GM23338 (cell line): ENCODE results near the gene TLCD4. TPM values are rescaled to one million over a fixed set of nuclear protein-coding genes. Genes with fewer than 3 reads are reported as not detected.
A peak's percentile ranks its signal among the peaks of the same experiment; 100 is the strongest.

Experiments used
- ATAC-seq: fragments of 200-7000 bp; cut with Tn5 transposase; 3 replicates; pipeline ENCODE4 v1.9.1; 2020
- DNase-seq: peaks from one replicate; pipeline ENCODE4 v3.0.0-alpha.2; 2015; ENCODE audit warnings: low spot score
- H2AFZ ChIP-seq: fragments of 200-600 bp; sonication (generic); 2 replicates; pipeline ENCODE4 v1.8.0; 2016; ENCODE audit warnings: antibody characterized with exemption, mild to moderate bottlenecking, moderate library complexity
- H3F3A ChIP-seq: fragments of 200-600 bp; sonication (generic); replicated peaks from 2 replicates; pipeline ENCODE4 v1.8.0; 2017; ENCODE audit warnings: antibody characterized with exemption, mixed run types, low read depth
- H3K27ac ChIP-seq: fragments of 200-600 bp; sonication (generic); 2 replicates; pipeline ENCODE4 v1.6.1; 2016; ENCODE audit warnings: low read depth
- H3K27me3 ChIP-seq: fragments of 200-600 bp; sonication (generic); 2 replicates; pipeline ENCODE4 v1.8.0; 2016; ENCODE audit warnings: mild to moderate bottlenecking, mixed run types, moderate library complexity; ENCODE audit not compliant: insufficient read depth
- H3K36me3 ChIP-seq: fragments of 200-600 bp; sonication (generic); 2 replicates; pipeline ENCODE4 v1.8.0; 2016; ENCODE audit warnings: mild to moderate bottlenecking; ENCODE audit not compliant: insufficient read depth
- H3K4me1 ChIP-seq: fragments of 200-600 bp; sonication (generic); 2 replicates; pipeline ENCODE4 v1.8.0; 2016; ENCODE audit warnings: mild to moderate bottlenecking, moderate library complexity; ENCODE audit not compliant: insufficient read depth
- H3K4me2 ChIP-seq: fragments of 200-600 bp; sonication (generic); 2 replicates; pipeline ENCODE4 v1.7.1; 2017; ENCODE audit warnings: mixed run types
- H3K4me3 ChIP-seq: fragments of 200-600 bp; sonication (generic); 2 replicates; pipeline ENCODE4 v1.6.1; 2016; ENCODE audit warnings: mixed run types
- H3K79me2 ChIP-seq: fragments of 200-600 bp; sonication (generic); replicated peaks from 2 replicates; pipeline ENCODE4 v1.8.0; 2017; ENCODE audit warnings: mild to moderate bottlenecking; ENCODE audit not compliant: insufficient read depth
- H3K9me2 ChIP-seq: fragments of 200-600 bp; sonication (generic); 2 replicates; pipeline ENCODE4 v1.8.0; 2017; ENCODE audit not compliant: insufficient read depth
- H4K20me1 ChIP-seq: fragments of 200-600 bp; sonication (generic); replicated peaks from 2 replicates; pipeline ENCODE4 v1.8.0; 2017; ENCODE audit warnings: mild to moderate bottlenecking; ENCODE audit not compliant: insufficient read depth
- H3K27ac Mint-ChIP-seq: 2 replicates; pipeline ENCODE4 v1.8.0; 2020; ENCODE audit warnings: inconsistent platforms, mild to moderate bottlenecking, moderate library complexity, mixed read lengths
- H3K27me3 Mint-ChIP-seq: 3 replicates; pipeline ENCODE4 v1.8.0; 2022; ENCODE audit warnings: low read depth, mild to moderate bottlenecking, moderate library complexity, mixed read lengths, inconsistent platforms; ENCODE audit not compliant: insufficient read depth, poor library complexity
- H3K36me3 Mint-ChIP-seq: 3 replicates; pipeline ENCODE4 v1.8.0; 2021; ENCODE audit warnings: low read depth, mild to moderate bottlenecking, inconsistent platforms, moderate library complexity, mixed read lengths
- H3K4me1 Mint-ChIP-seq: 3 replicates; pipeline ENCODE4 v1.8.0; 2020; ENCODE audit warnings: mild to moderate bottlenecking, inconsistent platforms, mixed read lengths
- H3K4me3 Mint-ChIP-seq: 3 replicates; pipeline ENCODE4 v1.8.0; 2021; ENCODE audit warnings: moderate library complexity, mild to moderate bottlenecking, inconsistent platforms, mixed read lengths
- H3K9me3 Mint-ChIP-seq: 3 replicates; pipeline ENCODE4 v1.8.0; 2020; ENCODE audit warnings: moderate library complexity, mild to moderate bottlenecking, inconsistent platforms, mixed read lengths
- CREB1 ChIP-seq: fragments of 250-450 bp; sonication (Bioruptor Pico); IDR thresholded peaks from 2 replicates; pipeline ENCODE4 v1.5.0; 2020; ENCODE audit warnings: low read depth, mild to moderate bottlenecking, moderate library complexity
- EZH2 ChIP-seq: fragments of 200-600 bp; sonication (generic); IDR thresholded peaks from one replicate; pipeline ENCODE4 v1.8.0; 2017; ENCODE audit warnings: antibody characterized with exemption, mild to moderate bottlenecking, low read depth; ENCODE audit not compliant: unreplicated experiment
- EZH2phosphoT487 ChIP-seq: fragments of 200-600 bp; sonication (generic); IDR thresholded peaks from one replicate; pipeline ENCODE4 v1.8.1; 2018; ENCODE audit warnings: antibody characterized with exemption; ENCODE audit not compliant: unreplicated experiment
- JUNB ChIP-seq: IDR thresholded peaks from one replicate; pipeline ENCODE4 v1.6.1; 2016; ENCODE audit warnings: antibody characterized with exemption; ENCODE audit not compliant: unreplicated experiment
- NANOG ChIP-seq: IDR thresholded peaks from 2 replicates; pipeline ENCODE4 v1.6.1; 2016; ENCODE audit warnings: antibody characterized with exemption, borderline replicate concordance
- POLR2AphosphoS5 ChIP-seq: IDR thresholded peaks from 2 replicates; pipeline ENCODE4 v1.6.1; 2016; ENCODE audit warnings: antibody characterized with exemption, low read depth
- STAT1 ChIP-seq: IDR thresholded peaks from one replicate; pipeline ENCODE4 v1.6.1; 2016; ENCODE audit warnings: antibody characterized with exemption; ENCODE audit not compliant: unreplicated experiment
- ZNF114 ChIP-seq: fragments of 250-450 bp; sonication (Bioruptor Pico); IDR thresholded peaks from 2 replicates; pipeline ENCODE4 v1.5.0; 2020; ENCODE audit warnings: mild to moderate bottlenecking, moderate library complexity
- ZNF331 ChIP-seq: fragments of 250-450 bp; sonication (Bioruptor Pico); IDR thresholded peaks from 2 replicates; pipeline ENCODE4 v1.5.0; 2020; ENCODE audit warnings: low read depth, mild to moderate bottlenecking, moderate library complexity
- polyA plus RNA-seq: library from polyadenylated mRNA; unstranded; fragments of >200 nt; fragmentation: Nextera tagmentation; extraction: Ambion mirVana; gene quantifications from 2 replicates; pipeline ENCODE4 v1.2.1, GENCODE V29; 2016
- total RNA-seq: library from RNA; depleted of rRNA; stranded (reverse); fragments of >200 nt; shearing (Covaris generic); gene quantifications from 2 replicates; pipeline ENCODE4 v1.2.3, GENCODE V29; 2014
- TF ChIP-seq, protein P1 (sequence below), 2 experiments: fragments of 200-600 bp in 1 of 2; sonication (generic) in 1 of 2; conservative IDR thresholded peaks; 2 replicates each; pipeline versions ENCODE4 v1.5.1 to v1.6.1; 2016 to 2017; ENCODE audit warnings: antibody characterized with exemption in 2 of 2, low read depth in 2 of 2, mild to moderate bottlenecking in 2 of 2, moderate library complexity in 1 of 2
- TF ChIP-seq, protein P2 (sequence below): IDR thresholded peaks from one replicate; pipeline ENCODE4 v1.6.1; 2018; ENCODE audit warnings: antibody characterized with exemption; ENCODE audit not compliant: unreplicated experiment
- TF ChIP-seq, protein P3 (sequence below): IDR thresholded peaks from 2 replicates; pipeline ENCODE4 v1.6.1; 2016; ENCODE audit warnings: antibody characterized with exemption

The TLCD4 gene
- total and polyA plus RNA-seq, 2 experiments from 2014 or later, result 3.5 to 4.2 TPM

DNA sequence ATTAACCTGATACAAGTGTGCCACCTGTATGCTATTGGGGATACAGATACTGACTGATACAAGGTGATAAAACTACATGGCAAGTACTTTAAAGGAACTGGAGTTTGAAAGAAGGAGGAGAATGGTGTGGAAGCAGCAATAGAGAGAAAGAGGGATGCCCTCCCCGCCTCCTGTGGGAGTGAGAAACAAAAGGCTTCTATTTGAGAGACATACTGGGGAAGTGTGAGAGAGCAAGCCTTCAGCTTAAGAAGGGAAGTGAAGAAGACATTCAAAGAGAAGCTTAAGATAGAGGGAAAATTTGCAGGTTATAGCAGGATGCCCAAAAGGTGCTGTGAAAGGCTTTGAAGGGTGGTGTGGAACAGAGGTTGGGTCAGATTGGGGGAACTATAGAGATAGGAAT, 36.7 kb upstream of the TLCD4 start:
- no peaks in the 10 kb centered on the region for H3K36me3 ChIP-seq
- H3K27me3 ChIP-seq, result no peaks in the 10 kb centered on the region
- DNase-seq (no peak), ATAC-seq (peak; percentile 24; the same call in 1 of the 3 replicates)
- H3F3A ChIP-seq, result no peaks in the 10 kb centered on the region
- no peak overlapping the region for H3K4me3 ChIP-seq
- H3K79me2 ChIP-seq, result no peaks in the 10 kb centered on the region
- H3K4me1 ChIP-seq, result peaks cover 23% of the 10 kb centered on the region
- Mint-ChIP-seq H3K27ac (no peak overlapping the region), H3K27me3 (peaks cover 2% of the 10 kb centered on the region), H3K36me3 (no peaks in the 10 kb centered on the region), H3K4me3 (no peak overlapping the region), H3K4me1 (peaks cover 16% of the 10 kb centered on the region), H3K9me3 (no peaks in the 10 kb centered on the region)
- no peaks in the 10 kb centered on the region for H4K20me1 ChIP-seq
- H3K4me2 ChIP-seq, result 0 out of 2 replicates have a peak overlapping the region, but pooled peaks have one; percentile 5
- no peak overlapping the region for H3K27ac ChIP-seq
- H2AFZ ChIP-seq, result peak overlapping the region; percentile 64; the same call in 1 of the 2 replicates
- peaks cover under 1% of the 10 kb centered on the region; the same call in 1 of the 2 replicates for H3K9me2 ChIP-seq
- TF ChIP-seq, protein P1, sequence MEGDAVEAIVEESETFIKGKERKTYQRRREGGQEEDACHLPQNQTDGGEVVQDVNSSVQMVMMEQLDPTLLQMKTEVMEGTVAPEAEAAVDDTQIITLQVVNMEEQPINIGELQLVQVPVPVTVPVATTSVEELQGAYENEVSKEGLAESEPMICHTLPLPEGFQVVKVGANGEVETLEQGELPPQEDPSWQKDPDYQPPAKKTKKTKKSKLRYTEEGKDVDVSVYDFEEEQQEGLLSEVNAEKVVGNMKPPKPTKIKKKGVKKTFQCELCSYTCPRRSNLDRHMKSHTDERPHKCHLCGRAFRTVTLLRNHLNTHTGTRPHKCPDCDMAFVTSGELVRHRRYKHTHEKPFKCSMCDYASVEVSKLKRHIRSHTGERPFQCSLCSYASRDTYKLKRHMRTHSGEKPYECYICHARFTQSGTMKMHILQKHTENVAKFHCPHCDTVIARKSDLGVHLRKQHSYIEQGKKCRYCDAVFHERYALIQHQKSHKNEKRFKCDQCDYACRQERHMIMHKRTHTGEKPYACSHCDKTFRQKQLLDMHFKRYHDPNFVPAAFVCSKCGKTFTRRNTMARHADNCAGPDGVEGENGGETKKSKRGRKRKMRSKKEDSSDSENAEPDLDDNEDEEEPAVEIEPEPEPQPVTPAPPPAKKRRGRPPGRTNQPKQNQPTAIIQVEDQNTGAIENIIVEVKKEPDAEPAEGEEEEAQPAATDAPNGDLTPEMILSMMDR (conservative IDR thresholded peaks at IDR 0.05; ENCODE audit: low read depth in 2 of 2), result no peak
- TF ChIP-seq STAT1 (no peak), NANOG (no peak), JUNB (no peak), CREB1 (CRISPR knock-in tag) (no peak), ZNF114 (CRISPR knock-in tag) (no peak), EZH2phosphoT487 (no peak), ZNF331 (no peak)

DNA sequence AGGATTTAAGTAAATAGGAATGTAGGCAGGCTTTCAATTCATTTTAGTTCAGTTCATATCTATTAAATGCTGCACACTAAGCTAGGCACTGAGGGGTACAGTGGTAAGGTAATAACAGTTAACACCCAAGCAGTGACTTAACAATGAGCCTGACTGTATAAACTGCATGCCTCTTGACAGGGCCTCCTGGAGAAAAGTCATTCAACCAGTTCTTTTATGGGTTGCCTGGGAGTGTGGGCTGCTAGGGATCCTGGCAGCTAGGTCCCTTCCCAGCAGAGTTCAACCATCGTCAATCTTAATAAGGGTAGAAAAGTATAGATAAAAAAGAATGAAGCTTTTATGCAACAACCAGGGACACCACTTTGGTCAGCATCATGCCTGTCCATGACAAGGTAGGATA, 36.3 kb upstream of the TLCD4 start:
- H4K20me1 ChIP-seq, result no peaks in the 10 kb centered on the region
- no peak overlapping the region for H3K27ac Mint-ChIP-seq
- TF ChIP-seq ZNF331, result no peak
- no peak for TF ChIP-seq STAT1
- TF ChIP-seq NANOG, result no peak
- TF ChIP-seq EZH2phosphoT487, result no peak
- TF ChIP-seq POLR2AphosphoS5, result no peak
- no peak for TF ChIP-seq EZH2
- no peak for TF ChIP-seq ZNF114 (CRISPR knock-in tag)
- TF ChIP-seq, protein P2, sequence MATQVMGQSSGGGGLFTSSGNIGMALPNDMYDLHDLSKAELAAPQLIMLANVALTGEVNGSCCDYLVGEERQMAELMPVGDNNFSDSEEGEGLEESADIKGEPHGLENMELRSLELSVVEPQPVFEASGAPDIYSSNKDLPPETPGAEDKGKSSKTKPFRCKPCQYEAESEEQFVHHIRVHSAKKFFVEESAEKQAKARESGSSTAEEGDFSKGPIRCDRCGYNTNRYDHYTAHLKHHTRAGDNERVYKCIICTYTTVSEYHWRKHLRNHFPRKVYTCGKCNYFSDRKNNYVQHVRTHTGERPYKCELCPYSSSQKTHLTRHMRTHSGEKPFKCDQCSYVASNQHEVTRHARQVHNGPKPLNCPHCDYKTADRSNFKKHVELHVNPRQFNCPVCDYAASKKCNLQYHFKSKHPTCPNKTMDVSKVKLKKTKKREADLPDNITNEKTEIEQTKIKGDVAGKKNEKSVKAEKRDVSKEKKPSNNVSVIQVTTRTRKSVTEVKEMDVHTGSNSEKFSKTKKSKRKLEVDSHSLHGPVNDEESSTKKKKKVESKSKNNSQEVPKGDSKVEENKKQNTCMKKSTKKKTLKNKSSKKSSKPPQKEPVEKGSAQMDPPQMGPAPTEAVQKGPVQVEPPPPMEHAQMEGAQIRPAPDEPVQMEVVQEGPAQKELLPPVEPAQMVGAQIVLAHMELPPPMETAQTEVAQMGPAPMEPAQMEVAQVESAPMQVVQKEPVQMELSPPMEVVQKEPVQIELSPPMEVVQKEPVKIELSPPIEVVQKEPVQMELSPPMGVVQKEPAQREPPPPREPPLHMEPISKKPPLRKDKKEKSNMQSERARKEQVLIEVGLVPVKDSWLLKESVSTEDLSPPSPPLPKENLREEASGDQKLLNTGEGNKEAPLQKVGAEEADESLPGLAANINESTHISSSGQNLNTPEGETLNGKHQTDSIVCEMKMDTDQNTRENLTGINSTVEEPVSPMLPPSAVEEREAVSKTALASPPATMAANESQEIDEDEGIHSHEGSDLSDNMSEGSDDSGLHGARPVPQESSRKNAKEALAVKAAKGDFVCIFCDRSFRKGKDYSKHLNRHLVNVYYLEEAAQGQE, result no peak
- TF ChIP-seq, protein P3, sequence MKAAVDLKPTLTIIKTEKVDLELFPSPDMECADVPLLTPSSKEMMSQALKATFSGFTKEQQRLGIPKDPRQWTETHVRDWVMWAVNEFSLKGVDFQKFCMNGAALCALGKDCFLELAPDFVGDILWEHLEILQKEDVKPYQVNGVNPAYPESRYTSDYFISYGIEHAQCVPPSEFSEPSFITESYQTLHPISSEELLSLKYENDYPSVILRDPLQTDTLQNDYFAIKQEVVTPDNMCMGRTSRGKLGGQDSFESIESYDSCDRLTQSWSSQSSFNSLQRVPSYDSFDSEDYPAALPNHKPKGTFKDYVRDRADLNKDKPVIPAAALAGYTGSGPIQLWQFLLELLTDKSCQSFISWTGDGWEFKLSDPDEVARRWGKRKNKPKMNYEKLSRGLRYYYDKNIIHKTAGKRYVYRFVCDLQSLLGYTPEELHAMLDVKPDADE, result no peak
- TF ChIP-seq, protein P1 (conservative IDR thresholded peaks at IDR 0.05; ENCODE audit: low read depth in 2 of 2), result no peak
- TF ChIP-seq JUNB, result no peak

More for the DNA sequence above, 36.3 kb upstream of the TLCD4 start:
- no peak overlapping the region for H3K4me3 Mint-ChIP-seq
- peaks cover 2% of the 10 kb centered on the region; the same call in 1 of the 2 replicates for H3K9me2 ChIP-seq
- H3K27me3 ChIP-seq, result no peaks in the 10 kb centered on the region
- no peak for DNase-seq
- peak; percentile 60; the same call in 2 of the 3 replicates for ATAC-seq
- no peaks in the 10 kb centered on the region for H3F3A ChIP-seq
- H3K36me3 Mint-ChIP-seq, result no peaks in the 10 kb centered on the region
- no peaks in the 10 kb centered on the region for H3K79me2 ChIP-seq
- peaks cover 27% of the 10 kb centered on the region for H3K4me1 ChIP-seq
- H3K27me3 Mint-ChIP-seq, result peaks cover 2% of the 10 kb centered on the region
- H3K4me2 ChIP-seq, result no peak overlapping the region
- H3K4me1 Mint-ChIP-seq, result peaks cover 19% of the 10 kb centered on the region
- H2AFZ ChIP-seq, result peak overlapping the region; percentile 64; the same call in 1 of the 2 replicates
- H3K9me3 Mint-ChIP-seq, result no peaks in the 10 kb centered on the region
- H3K27ac ChIP-seq, result no peak overlapping the region
- no peaks in the 10 kb centered on the region for H3K36me3 ChIP-seq
- no peak overlapping the region for H3K4me3 ChIP-seq
